ENCODE data around the gene ASB4.
A peak's percentile ranks its signal among the peaks of the same experiment; 100 is the strongest.
"Not testable (repeated sequence)": the region's sequence is repeated elsewhere in the genome, so short reads cannot be mapped to it uniquely, and the experiment has no call there.

ASB4 gene

DNA sequence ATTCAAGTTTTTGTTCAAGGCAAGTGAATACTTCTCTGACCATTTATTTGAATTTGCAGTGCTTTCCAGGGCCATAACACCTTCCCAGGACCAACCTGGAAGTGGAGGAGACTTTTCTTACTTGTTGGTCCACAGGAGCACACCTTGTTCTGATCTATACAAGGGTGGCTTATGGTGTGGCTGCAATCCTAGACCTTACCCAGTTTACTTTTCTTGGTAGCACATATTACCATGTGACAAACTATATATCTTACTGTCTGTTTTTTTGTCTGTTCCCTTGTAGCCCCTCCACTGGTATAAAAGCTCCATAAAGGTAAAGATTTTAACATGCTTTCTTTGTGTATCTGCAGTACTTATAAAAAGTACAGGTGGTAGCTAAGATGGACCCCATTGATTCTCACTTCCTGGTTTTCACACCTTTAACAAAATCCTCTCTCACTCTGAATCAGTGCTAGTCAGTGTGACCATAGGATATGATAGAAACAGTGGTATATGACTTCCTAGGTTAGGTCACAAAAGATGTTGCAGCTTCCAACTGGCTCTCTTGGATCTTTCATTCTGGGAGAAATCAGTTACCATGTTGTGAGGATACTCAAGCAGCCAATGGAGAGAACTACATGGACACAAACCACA, 5.6 kb upstream of the ASB4 start:
- no peak for DNase-seq

DNA sequence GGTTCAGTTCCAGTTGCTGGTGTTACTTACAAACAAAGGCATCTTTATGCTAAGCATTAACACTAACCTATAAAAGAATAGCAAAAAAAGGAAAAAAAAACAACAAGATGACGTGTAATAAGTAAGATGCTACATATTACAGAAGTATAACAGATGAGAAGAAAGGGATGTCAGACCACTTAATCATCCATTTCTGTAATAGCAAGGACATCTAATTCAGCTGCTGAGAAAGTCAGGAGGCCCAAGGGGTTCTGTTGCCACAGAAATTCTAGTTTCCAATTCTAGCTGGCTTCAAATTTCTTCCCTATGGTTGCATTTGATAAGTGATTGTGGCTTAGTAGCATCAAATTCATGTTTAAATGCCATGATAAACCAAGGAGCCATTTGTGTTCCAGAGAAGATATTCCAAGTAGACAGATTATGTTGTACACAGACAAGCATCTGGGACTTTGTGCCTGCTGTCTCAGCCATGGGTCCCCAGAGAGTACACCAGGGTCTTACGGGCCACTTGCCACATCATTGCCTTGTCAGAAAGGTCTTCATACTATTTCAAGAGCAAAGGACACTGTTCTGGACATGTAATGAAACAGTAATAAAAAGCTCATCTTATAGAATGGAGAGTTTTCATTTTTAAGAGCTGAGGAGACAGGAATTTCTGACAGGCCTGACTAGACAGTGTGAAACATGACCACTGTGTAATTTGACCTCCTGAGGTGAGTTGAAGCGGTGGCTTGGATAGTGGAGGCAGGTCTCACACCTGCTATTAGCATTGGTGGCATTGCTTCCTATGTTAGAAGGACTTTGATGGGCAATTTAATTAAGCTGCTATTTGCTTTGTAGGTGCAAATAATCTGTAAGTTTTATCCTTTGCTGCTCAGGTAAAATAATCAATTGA, 4.2 kb upstream of the ASB4 start:
- no peak for DNase-seq

- DNase-seq: no peak
Observed at GRCh38 chr7:95482424-95482823, 3.3 kb upstream of the ASB4 start.

- DNase-seq: no peak
Observed at GRCh38 chr7:95490231-95490762, 4.6 kb downstream of the ASB4 start.

DNA sequence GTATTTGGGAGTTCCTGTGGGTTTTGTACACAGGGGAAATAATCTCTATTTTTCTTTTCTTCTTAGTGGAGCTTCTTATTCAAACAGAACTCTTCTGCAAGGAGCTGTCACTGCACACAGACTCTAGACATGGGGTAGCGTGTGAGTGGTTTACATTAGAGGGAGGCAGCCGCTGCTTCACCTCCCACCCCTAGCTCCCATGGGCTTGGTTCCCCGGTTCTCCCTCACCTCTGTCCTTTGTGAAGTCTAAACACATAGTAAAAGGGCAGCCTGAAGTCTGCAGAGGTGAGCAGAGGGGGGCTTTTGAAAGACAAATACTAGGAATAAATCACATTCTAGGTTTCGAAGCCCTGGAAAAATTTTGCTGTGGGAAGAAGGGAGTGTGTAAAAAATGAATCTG, 5.5 kb downstream of the ASB4 start:
- DNase-seq: no peak

DNA sequence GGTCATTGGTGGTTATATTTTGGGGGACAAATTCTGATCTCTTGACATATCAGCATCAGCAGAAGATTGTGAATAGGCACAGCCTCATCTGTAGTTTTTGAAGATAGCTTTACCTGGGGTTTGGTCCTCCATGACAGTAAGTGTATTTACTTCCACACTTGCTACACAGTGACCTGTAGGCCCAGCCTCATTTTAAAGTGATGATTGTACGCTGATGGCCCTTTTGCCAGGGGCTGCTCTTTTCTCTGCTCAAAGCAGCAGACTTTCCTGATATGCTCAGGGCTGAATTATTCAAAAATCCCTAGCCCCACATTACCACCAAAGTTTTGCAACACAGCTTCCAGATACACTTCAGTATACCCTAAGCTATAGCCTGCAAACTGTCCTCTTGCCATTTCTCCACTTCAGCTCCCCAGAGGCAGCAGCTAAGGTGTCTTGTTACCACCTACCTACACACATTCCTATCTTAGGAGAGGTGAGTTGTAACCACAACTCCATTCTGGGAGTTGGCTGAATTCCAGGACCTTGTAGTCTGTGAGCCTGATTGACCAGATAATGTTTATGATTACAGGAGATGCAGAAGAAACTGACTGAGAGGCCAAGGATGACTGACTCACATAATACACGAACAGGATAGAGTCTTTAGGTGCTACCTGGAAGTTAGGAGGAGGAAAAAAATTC, 6.0 kb downstream of the ASB4 start:
- no peak for DNase-seq

GRCh38 chr7:95493247-95493646, 7.5 kb downstream of the ASB4 start:
- no peak for DNase-seq

DNA sequence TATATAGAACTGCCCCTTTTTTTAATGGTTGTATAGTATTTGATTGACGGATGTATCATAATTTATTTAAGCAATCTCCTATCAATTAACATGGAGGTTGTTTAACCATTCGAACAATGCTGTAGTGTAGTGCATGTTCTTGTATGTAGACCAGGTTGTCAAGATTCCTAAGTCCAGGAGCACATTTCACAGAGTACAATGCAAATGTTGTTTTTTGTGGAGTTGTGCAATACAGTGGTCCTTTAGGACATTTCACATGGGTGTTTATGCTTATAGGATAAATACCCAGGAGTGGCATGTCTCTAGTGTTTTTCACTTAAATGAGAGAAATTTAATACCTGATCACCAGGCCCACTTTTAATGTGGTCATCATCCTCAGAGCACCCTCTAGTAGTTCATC, 8.1 kb downstream of the ASB4 start:
- no peak for DNase-seq

DNA sequence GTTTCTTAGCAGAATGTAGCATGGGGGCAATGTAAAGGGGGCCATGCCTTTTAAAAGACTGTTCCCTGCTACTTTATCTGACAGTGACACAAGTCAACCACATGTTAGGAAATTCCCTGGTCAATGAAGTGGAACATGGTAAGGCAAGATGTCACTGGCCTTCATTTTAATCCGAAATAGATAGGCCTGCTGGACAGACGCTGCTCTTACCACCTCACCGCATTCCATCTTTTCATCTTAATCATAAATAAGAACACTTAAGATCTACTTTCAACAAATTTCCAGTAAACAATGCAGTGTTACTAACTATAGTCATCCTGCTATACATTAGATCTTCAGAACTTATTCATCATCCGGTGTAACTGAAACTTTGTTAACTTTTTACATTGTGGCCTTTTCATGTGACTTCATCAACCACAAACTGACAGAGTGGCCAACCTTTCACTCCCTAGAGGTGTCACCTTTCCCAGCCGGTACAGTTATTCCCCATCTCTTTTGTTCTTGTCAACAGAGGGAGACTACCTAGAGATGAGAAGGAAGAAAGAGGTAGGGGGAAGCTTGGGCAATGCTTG, 15.6 kb downstream of the ASB4 start:
- DNase-seq: no peak

GRCh38 chr7:95502403-95502802, 16.7 kb downstream of the ASB4 start:
- no peak for DNase-seq

GRCh38 chr7:95503271-95504131, 17.8 kb downstream of the ASB4 start:
- DNase-seq: no peak

- DNase-seq: not testable (repeated sequence)
Observed at GRCh38 chr7:95504132-95504588, 18.4 kb downstream of the ASB4 start.

DNA sequence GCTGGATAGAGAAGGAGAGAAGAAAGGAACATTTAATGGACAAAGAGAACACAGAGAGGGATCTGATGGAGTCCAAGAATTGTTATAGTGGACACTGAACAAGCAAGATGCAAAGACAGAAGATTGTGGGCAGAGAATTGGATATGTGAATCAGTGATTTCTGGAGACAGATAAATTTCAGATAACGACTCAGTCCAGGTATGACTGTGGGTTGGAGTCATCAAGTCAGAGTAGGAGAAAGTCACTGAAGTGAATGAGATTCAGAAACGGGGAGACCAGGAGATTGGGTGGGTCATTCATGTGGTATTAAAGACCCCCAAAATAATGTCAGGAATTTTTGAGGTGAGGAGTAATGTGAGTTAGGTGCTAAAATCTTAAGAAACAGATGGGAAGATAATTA, 23.0 kb downstream of the ASB4 start:
- DNase-seq: no peak

DNA sequence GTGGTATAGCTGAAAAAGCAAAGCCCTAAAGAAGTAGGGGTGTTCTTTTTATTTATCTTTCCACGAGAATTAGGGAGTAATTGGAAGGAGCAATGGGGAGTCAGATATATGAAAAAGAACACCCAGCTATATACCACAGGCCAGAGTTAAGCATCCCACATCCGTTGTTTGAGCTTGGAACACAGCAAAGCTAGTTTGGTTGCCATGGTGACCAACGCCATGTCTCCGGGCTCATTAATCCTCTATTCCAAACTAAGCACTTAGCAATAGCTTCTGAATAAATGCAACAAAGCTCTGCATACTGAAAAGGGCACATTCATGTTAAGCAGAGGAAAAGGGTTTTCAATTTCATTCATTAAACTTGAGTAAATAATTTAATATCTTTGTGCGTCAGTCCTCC, 23.5 kb downstream of the ASB4 start:
- no peak for DNase-seq

GRCh38 chr7:95511716-95512260, 26.0 kb downstream of the ASB4 start:
- DNase-seq: peak; percentile 26

DNA sequence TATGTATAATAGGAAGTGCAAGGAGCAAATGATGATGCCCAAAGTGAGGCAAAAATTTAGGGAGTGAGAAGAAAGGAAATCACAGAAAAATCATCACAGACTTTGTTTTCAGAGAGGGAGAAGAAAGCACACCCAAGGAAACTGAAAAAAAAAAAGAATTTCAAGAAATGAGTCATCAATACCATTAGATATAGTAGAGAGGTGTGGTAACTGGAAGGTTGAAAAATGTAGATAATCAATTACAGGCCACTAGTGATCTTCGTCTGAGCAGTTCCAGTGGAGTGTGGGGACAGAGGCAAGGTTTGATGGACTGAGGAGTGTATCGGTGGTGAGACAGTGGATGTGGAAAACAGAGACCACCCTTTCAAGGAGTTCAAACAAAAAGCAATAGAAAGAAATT, 31.7 kb downstream of the ASB4 start:
- DNase-seq: no peak

GRCh38 chr7:95517870-95518269, 32.1 kb downstream of the ASB4 start:
- no peak for DNase-seq

DNA sequence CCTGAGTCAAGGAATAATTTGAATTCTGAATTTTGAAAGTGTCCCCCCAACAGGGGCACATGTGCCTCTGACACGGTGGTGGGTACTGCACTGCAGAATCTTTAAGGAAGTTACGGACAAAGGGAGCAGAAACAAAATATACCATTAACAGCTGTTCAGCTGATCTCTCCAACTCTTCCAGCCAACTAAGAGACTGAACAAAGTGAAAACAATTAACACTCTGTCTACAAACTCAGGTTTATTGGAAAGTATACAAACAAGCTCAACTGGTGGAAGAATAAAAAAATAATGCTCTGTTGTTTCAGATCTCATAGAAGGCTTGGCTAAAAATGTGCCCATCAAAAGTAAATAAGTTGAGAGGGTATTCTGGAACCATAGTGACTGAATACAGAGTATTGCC, 34.4 kb downstream of the ASB4 start:
- no peak for DNase-seq

GRCh38 chr7:95525503-95525902, 39.8 kb downstream of the ASB4 start:
- DNase-seq: no peak

- DNase-seq: no peak
Observed at GRCh38 chr7:95526128-95526738, 40.5 kb downstream of the ASB4 start.

GRCh38 chr7:95527033-95527775, 41.5 kb downstream of the ASB4 start:
- no peak for DNase-seq
